Fibroblast of lung (primary cell): ENCODE data around the gene CIB4.

Experiments used
- EZH2 ChIP-seq: IDR thresholded peaks from 2 replicates; pipeline ENCODE4 v1.5.1; 2012; ENCODE audit warnings: low read length, control low read depth, mild to moderate bottlenecking; ENCODE audit errors: missing control alignments
- TF ChIP-seq, protein P1 (sequence below), 2 donors: IDR thresholded peaks in 1 of 2; conservative IDR thresholded peaks in 1 of 2; 1 replicate in 1 of 2; 2 replicates in 1 of 2; pipeline ENCODE4 v1.5.1; 2011 to 2012; ENCODE audit warnings: low read length in 2 of 2, control low read depth in 1 of 2, inconsistent platforms in 1 of 2, low read depth in 1 of 2, mild to moderate bottlenecking in 1 of 2

DNA sequence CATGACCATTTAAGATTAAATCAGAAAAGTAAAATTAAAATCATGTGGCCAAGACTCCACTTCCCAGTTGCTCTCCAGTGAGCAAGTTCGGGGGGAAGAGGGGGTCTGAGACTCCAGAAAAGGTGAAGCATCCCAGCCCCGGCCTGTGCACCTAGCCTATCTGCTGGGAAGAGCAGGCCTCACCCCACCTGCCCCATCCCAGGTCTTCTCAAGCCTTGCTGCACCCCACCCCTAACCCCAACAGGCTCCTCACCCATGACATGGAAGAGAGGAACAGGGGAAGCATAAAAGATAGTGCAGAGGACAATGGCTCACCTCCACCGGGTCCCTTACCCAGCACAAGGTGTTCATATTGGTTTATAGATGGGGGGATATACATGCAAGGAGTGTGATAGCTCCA, 14.6 kb downstream of the CIB4 start:
- TF ChIP-seq, protein P1, sequence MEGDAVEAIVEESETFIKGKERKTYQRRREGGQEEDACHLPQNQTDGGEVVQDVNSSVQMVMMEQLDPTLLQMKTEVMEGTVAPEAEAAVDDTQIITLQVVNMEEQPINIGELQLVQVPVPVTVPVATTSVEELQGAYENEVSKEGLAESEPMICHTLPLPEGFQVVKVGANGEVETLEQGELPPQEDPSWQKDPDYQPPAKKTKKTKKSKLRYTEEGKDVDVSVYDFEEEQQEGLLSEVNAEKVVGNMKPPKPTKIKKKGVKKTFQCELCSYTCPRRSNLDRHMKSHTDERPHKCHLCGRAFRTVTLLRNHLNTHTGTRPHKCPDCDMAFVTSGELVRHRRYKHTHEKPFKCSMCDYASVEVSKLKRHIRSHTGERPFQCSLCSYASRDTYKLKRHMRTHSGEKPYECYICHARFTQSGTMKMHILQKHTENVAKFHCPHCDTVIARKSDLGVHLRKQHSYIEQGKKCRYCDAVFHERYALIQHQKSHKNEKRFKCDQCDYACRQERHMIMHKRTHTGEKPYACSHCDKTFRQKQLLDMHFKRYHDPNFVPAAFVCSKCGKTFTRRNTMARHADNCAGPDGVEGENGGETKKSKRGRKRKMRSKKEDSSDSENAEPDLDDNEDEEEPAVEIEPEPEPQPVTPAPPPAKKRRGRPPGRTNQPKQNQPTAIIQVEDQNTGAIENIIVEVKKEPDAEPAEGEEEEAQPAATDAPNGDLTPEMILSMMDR (conservative IDR thresholded peaks at IDR 0.05 in 1 of 2, IDR thresholded peaks at IDR 0.05 in 1 of 2; ENCODE audit: low read depth in 1 of 2, low read length in 2 of 2): no peak
- no peak for TF ChIP-seq EZH2
